A549 (cell line): ENCODE data around the gene EVI2A. TPM values are rescaled to one million over a fixed set of nuclear protein-coding genes. Genes with fewer than 3 reads are reported as not detected.

Experiments
- ATAC-seq, 2 experiments: fragments of 200-7000 bp in 1 of 2; fragments of >200 bp in 1 of 2; cut with Nextera tagmentation in 1 of 2; cut with Tn5 transposase in 1 of 2; 3 replicates each; pipeline versions ENCODE4 v1.8.0 to v1.9.1; 2018 to 2020; ENCODE audit warnings: mild to moderate bottlenecking in 1 of 2, moderate library complexity in 1 of 2
- CTCF ChIA-PET: fragments of 300-600 bp; sonication (Branson Sonifier 250); formaldehyde crosslinking; extraction: SDS; loops from one replicate; lab custom pipeline; 2021; ENCODE audit warnings: antibody characterized with exemption, inconsistent platforms; lab: Yijun Ruan, JAX
- POLR2A ChIA-PET: fragments of 350-600 bp; formaldehyde crosslinking; extraction: SDS; loops from one replicate; lab custom pipeline; 2021; ENCODE audit warnings: antibody characterized with exemption, inconsistent platforms; lab: Yijun Ruan, JAX
- DNase-seq, 2 experiments: peaks; one replicate each; pipeline versions ENCODE4 v3.0.0 to v3.0.0-alpha.2; 2011 to 2016; ENCODE audit warnings: low read depth in 1 of 2, low spot score in 1 of 2
- FAIRE-seq: peaks from 2 replicates; lab custom pipeline; 2011; peaks lifted over from hg19 to GRCh38; lab: Jason Lieb, UNC
- H3K27ac ChIP-seq, 2 experiments: fragments of >200 bp; sonication (Bioruptor Twin); formaldehyde crosslinking; 3 replicates each; pipeline ENCODE4 v1.5.1; 2016 to 2017
- H3K4me1 ChIP-seq: fragments of >200 bp; sonication (Bioruptor Twin); formaldehyde crosslinking; 3 replicates; pipeline ENCODE4 v1.6.1; 2016
- H3K4me2 ChIP-seq: fragments of >200 bp; sonication (Bioruptor Twin); formaldehyde crosslinking; 3 replicates; pipeline ENCODE4 v1.6.1; 2016
- H3K4me3 ChIP-seq: fragments of >200 bp; sonication (Bioruptor Twin); formaldehyde crosslinking; 3 replicates; pipeline ENCODE4 v1.5.1; 2016
- H3K9me3 ChIP-seq: fragments of >200 bp; sonication (Bioruptor Twin); formaldehyde crosslinking; 3 replicates; pipeline ENCODE4 v1.6.1; 2016
- BCL3 ChIP-seq: fragments of >200 bp; sonication (Bioruptor Twin); formaldehyde crosslinking; IDR thresholded peaks from 3 replicates; pipeline ENCODE4 v1.6.1; 2016
- EHMT2 ChIP-seq: fragments of 200-600 bp; sonication (generic); IDR thresholded peaks from 2 replicates; pipeline ENCODE4 v1.6.1; 2016; ENCODE audit warnings: antibody characterized with exemption, low read depth, mild to moderate bottlenecking, moderate library complexity
- FOSL2 ChIP-seq, 2 experiments: fragments of 450-650 bp in 1 of 2; fragments of >200 bp in 1 of 2; sonication (Bioruptor Twin) in 1 of 2; formaldehyde crosslinking; IDR thresholded peaks; 2 replicates each; pipeline versions ENCODE4 v1.5.0 to v1.6.1; 2016 to 2020; ENCODE audit warnings: mild to moderate bottlenecking in 1 of 2, moderate library complexity in 1 of 2
- FOXS1 ChIP-seq: fragments of 250-450 bp; sonication (Bioruptor Pico); IDR thresholded peaks from 2 replicates; pipeline ENCODE4 v1.5.0; 2020; ENCODE audit warnings: mild to moderate bottlenecking, moderate library complexity
- HEYL ChIP-seq: fragments of 250-450 bp; sonication (Bioruptor Pico); IDR thresholded peaks from 2 replicates; pipeline ENCODE4 v1.8.0; 2021; ENCODE audit warnings: mild to moderate bottlenecking, moderate library complexity
- HOXA7 ChIP-seq: fragments of 250-450 bp; sonication (Bioruptor Pico); IDR thresholded peaks from 2 replicates; pipeline ENCODE4 v1.5.0; 2020; ENCODE audit warnings: mild to moderate bottlenecking, moderate library complexity
- JUN ChIP-seq, 2 experiments: fragments of >200 bp; sonication (Bioruptor Twin); formaldehyde crosslinking; IDR thresholded peaks; 2 replicates in 1 of 2; 3 replicates in 1 of 2; pipeline ENCODE4 v1.6.1; 2016 to 2017
- KDM1A ChIP-seq: fragments of 200-600 bp; sonication (generic); IDR thresholded peaks from 2 replicates; pipeline ENCODE4 v1.6.1; 2016; ENCODE audit warnings: low read depth, mild to moderate bottlenecking
- KDM5A ChIP-seq: fragments of 200-600 bp; sonication (generic); IDR thresholded peaks from 2 replicates; pipeline ENCODE4 v1.6.1; 2016; ENCODE audit warnings: antibody characterized with exemption, mild to moderate bottlenecking
- NPAS2 ChIP-seq: fragments of 250-450 bp; sonication (Bioruptor Pico); IDR thresholded peaks from 2 replicates; pipeline ENCODE4 v1.8.0; 2022; ENCODE audit warnings: mild to moderate bottlenecking, moderate library complexity, borderline replicate concordance
- POLR2AphosphoS2 ChIP-seq: conservative IDR thresholded peaks from 2 replicates; pipeline ENCODE4 v1.6.1; 2012; ENCODE audit warnings: low read length, improper control_type of control experiment, inconsistent platforms
- RAD21 ChIP-seq, 2 experiments: fragments of >200 bp in 1 of 2; sonication (Bioruptor Twin) in 1 of 2; formaldehyde crosslinking in 1 of 2; IDR thresholded peaks in 1 of 2; conservative IDR thresholded peaks in 1 of 2; 2 replicates in 1 of 2; 3 replicates in 1 of 2; pipeline ENCODE4 v1.6.1; 2012 to 2018; ENCODE audit warnings: inconsistent platforms in 1 of 2
- SMC3 ChIP-seq: fragments of >200 bp; sonication (Bioruptor Twin); formaldehyde crosslinking; IDR thresholded peaks from 3 replicates; pipeline ENCODE4 v1.6.1; 2018; ENCODE audit warnings: inconsistent platforms
- ZC3H11A ChIP-seq: fragments of 450-650 bp; IDR thresholded peaks from 2 replicates; pipeline ENCODE4 v1.6.1; 2014; ENCODE audit warnings: antibody characterized with exemption, mild to moderate bottlenecking
- ZFP36 ChIP-seq: fragments of 450-650 bp; IDR thresholded peaks from 2 replicates; pipeline ENCODE4 v1.6.1; 2014; ENCODE audit warnings: borderline replicate concordance; ENCODE audit not compliant: partially characterized antibody
- ZNF302 ChIP-seq: fragments of 250-450 bp; sonication (Bioruptor Pico); IDR thresholded peaks from 2 replicates; pipeline ENCODE4 v1.9.0; 2021; ENCODE audit warnings: inconsistent platforms, mild to moderate bottlenecking, moderate library complexity
- WGBS: methylation state at CpG from one replicate; pipeline ENCODE4 v1.1.6; 2017; ENCODE audit errors: missing lambda C conversion rate; 5-methylcytosine and 5-hydroxymethylcytosine counted together
- polyA plus RNA-seq, 4 experiments: library from polyadenylated mRNA; depleted of rRNA in 3 of 4; stranded (reverse); fragments of >200 nt; fragmentation: RNase III in 1 of 4; extraction: RNeasy Plus Mini Kit Qiagen cat#74134 plus additional on column Dnase treatment in 1 of 4; gene quantifications; 2 replicates in 3 of 4; 3 replicates in 1 of 4; pipeline ENCODE4 v1.2.3, GENCODE V29; 2011 to 2017
- TF ChIP-seq, protein P1 (sequence below): IDR thresholded peaks from 2 replicates; pipeline ENCODE4 v1.6.1; 2012

EVI2A gene
- polyA plus RNA-seq, 2 of the 4 experiments (the other 2 are of a cell fraction) = not detected

GRCh38 chr17:31310260-31310659, 11.2 kb downstream of the EVI2A start:
- ATAC-seq (no peak), FAIRE-seq (no peak), DNase-seq (no peak)
- no peaks in the 10 kb centered on the region for H3K9me3 ChIP-seq
- 45% methylated on average over 2 of the region's 2 CpGs for WGBS
- no peak overlapping the region for H3K4me3 ChIP-seq
- peaks cover 17% of the 10 kb centered on the region; the same call in 2 of the 3 replicates for H3K4me1 ChIP-seq
- H3K27ac ChIP-seq = no peak overlapping the region
- CTCF ChIA-PET = no interaction called here
- TF ChIP-seq JUN (IDR thresholded peaks at IDR 0.05) = no peak
- no peak for TF ChIP-seq RAD21 (conservative IDR thresholded peaks at IDR 0.05 in 1 of 2, IDR thresholded peaks at IDR 0.05 in 1 of 2)
- TF ChIP-seq FOSL2 (IDR thresholded peaks at IDR 0.05) = no peak
- TF ChIP-seq FOSL2 (CRISPR knock-in tag; IDR thresholded peaks at IDR 0.05) = no peak
- no peak for TF ChIP-seq EHMT2
- no peak for TF ChIP-seq HEYL (CRISPR knock-in tag)
- TF ChIP-seq SMC3 = no peak
- TF ChIP-seq ZFP36 = no peak
- TF ChIP-seq KDM5A = no peak
- POLR2A ChIA-PET = no interaction called here
- no peak overlapping the region for H3K4me2 ChIP-seq

GRCh38 chr17:31309556-31309955, 11.9 kb downstream of the EVI2A start:
- Histone ChIP-seq H3K4me3 (no peak overlapping the region), H3K27ac (no peak overlapping the region), H3K9me3 (no peaks in the 10 kb centered on the region), H3K4me1 (peaks cover 17% of the 10 kb centered on the region; the same call in 2 of the 3 replicates), H3K4me2 (no peak overlapping the region)
- ATAC-seq = no peak
- 96% methylated on average over 2 of the region's 2 CpGs for WGBS
- no peak for DNase-seq
- POLR2A ChIA-PET = no interaction called here
- CTCF ChIA-PET = no interaction called here
- TF ChIP-seq KDM1A (no peak), BCL3 (no peak), FOXS1 (CRISPR knock-in tag) (no peak)
- peak; percentile 67 for FAIRE-seq

DNA sequence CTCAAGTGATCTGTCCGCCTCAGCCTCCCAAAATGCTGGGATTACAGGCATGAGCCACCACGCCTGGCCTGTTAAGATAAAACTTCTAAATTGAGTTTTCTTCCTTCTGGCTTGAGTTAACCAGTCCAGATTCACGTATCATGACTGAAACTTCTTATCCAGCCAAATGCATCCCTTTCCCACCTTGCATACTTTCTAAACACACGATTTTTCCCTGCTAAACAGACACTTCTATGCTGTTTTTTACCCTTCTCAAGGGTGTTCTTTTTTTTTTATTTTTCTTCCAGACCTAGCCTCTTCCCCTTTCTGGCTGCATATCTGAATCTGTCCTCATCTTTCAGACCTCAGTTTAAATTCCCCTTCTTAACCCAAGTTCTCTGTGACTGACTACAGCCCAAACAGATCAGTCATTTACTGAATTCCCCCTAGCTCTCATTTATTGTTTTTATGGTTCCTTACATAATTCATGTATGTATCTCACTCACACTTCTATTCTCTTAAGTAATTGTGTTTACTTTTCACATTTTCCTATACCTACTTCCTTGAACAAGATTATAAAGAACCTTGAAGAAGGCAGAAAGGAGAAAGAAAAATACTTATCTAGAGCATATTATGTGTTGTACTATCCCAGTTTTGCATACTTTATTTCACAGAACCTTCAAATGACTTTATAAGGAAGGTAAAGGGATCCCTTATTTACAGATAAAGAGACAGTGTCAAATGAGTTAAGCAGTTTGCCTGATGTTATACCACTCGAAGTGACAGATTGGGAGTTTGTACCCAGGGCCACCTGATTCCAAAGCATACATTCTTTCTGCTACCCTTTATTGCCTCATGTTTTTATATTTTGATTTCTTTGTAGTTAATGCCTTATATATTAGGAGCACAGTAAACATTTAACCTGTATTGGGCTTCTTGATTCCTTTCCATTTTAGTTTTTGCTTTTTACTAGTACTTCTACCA, 12.8 kb downstream of the EVI2A start:
- POLR2A ChIA-PET = no interaction called here
- Histone ChIP-seq H3K9me3 (no peaks in the 10 kb centered on the region), H3K4me3 (no peak overlapping the region), H3K4me1 (peaks cover 9% of the 10 kb centered on the region; the same call in 1 of the 3 replicates), H3K4me2 (no peak overlapping the region), H3K27ac (no peak overlapping the region)
- TF ChIP-seq KDM5A (no peak), ZC3H11A (no peak), BCL3 (no peak), ZNF302 (CRISPR knock-in tag) (no peak), POLR2AphosphoS2 (no peak), NPAS2 (CRISPR knock-in tag) (no peak), HOXA7 (CRISPR knock-in tag) (no peak)
- TF ChIP-seq, protein P1, sequence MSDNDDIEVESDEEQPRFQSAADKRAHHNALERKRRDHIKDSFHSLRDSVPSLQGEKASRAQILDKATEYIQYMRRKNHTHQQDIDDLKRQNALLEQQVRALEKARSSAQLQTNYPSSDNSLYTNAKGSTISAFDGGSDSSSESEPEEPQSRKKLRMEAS = no peak
- peak; percentile 97 for FAIRE-seq
- 72% methylated on average over 5 of the region's 5 CpGs for WGBS
- no peak for DNase-seq
- no peak for ATAC-seq
- CTCF ChIA-PET = no interaction called here
